ENCODE results near the gene PCBD1. TPM values are rescaled to one million over a fixed set of nuclear protein-coding genes. Genes with fewer than 3 reads are reported as not detected.
A peak's percentile ranks its signal among the peaks of the same experiment; 100 is the strongest.

Gene PCBD1
- total and polyA plus RNA-seq, 7 experiments from 2014 or later = 4.5 to 29.8 (median 7.8) TPM

DNA sequence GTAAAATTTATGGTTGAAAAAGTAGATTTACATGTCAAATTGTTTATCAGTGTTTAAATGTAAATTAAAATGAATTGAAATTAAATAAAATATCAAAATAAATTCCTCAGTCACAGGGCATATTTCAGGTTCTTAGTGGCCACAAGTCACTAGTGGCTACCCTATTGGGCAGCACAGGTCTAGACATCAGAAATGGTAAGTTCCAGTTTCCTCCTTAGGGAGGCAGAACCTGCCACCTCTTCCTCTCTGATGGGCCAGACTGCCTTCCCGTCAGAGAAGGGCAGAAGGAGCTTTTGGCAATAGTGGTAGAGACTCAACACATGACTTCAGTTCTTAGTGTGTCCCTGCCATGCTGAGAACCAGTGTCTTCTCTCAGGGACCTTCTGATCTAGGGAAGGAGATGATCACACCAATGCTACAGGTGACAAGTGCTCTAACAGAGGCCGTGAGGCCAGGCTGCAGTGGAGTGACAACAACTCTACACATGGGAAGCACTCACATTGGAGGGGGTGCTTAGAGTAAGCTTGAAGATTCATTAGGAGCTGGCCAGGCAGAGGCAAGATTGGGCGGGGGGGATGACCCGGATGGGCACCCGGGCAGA, 14.4 kb upstream of the PCBD1 start:
- intact Hi-C loops (cut with micrococcal nuclease) = loop anchor here in 1 of 2 donors (10.0 kb wide), 1 partner anchor 382 kb away; no protein-coding TSS in a partner anchor
- Mint-ChIP-seq H3K9me3 (no peaks in the 10 kb centered on the region), H3K27me3 (peaks cover 0 to 8% (median 0%) of the 10 kb centered on the region in 5 donors), H3K36me3 (no peaks in the 10 kb centered on the region), H3K4me1 (no peaks in the 10 kb centered on the region), H3K27ac (no peak overlapping the region), H3K4me3 (no peak overlapping the region)
- no peak for ATAC-seq
- ChIA-PET CTCF (interaction anchor here (0.9 kb wide), 1 partner anchor 68 kb away, joined by 3 read pairs; no protein-coding TSS in a partner anchor), POLR2A (no interaction called here)
- Histone ChIP-seq H3K36me3 (ENCODE audit: control insufficient read depth in 2 of 3, insufficient read depth in 3 of 3, low read length in 3 of 3) (no peaks in the 10 kb centered on the region), H3K27ac (ENCODE audit: low read depth, low read length) (no peak overlapping the region), H3K27me3 (ENCODE audit: control insufficient read depth in 2 of 2, insufficient read depth in 2 of 2, low read length in 2 of 2) (no peaks in the 10 kb centered on the region), H3K4me3 (ENCODE audit: low read length) (no peak overlapping the region), H3K4me1 (ENCODE audit: control insufficient read depth in 2 of 2, insufficient read depth in 2 of 2, low read length in 2 of 2) (no peaks in the 10 kb centered on the region), H3K9me3 (ENCODE audit: control insufficient read depth in 2 of 3, low read length in 3 of 3) (no peaks in the 10 kb centered on the region)
- DNase-seq = no peak

DNA sequence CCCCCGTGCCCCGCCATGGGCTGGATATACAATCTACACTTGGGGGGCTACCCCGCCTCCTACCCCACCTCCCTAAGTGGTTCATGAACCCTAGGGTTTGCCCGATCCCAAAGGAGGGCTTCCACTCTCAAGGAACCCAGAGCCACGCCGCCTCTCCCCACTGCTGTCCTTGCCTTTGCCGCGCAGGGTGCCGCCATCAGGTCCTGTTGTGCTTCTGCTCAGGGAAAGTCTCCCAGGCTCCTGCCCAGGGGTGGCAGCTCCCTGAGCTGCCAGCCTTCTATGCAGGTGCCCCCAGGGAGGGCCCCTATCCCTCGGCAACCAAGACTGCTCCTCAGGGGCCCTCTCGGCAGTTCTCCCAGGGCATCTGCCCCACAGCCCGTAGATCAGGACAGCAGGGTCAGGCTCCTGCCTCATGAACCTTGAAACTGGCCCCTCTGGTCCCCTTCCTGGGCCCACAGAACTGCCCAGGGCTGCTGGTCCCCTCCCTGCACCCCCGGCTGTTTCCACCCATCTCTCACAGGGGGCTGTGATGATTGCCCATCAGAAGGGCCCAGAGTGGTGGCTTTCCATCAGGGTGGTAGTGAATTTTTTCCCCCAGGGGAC, 13.0 kb upstream of the PCBD1 start:
- Mint-ChIP-seq H3K27ac (no peak overlapping the region), H3K27me3 (peaks cover 0 to 8% (median 0%) of the 10 kb centered on the region in 5 donors), H3K4me1 (no peaks in the 10 kb centered on the region), H3K9me3 (no peaks in the 10 kb centered on the region), H3K36me3 (no peaks in the 10 kb centered on the region), H3K4me3 (no peak overlapping the region)
- H3K27me3 ChIP-seq (ENCODE audit: control insufficient read depth in 2 of 2, insufficient read depth in 2 of 2, low read length in 2 of 2) = no peaks in the 10 kb centered on the region
- ATAC-seq (no peak), DNase-seq (no peak)
- H3K9me3 ChIP-seq (ENCODE audit: control insufficient read depth in 2 of 3, low read length in 3 of 3) = no peaks in the 10 kb centered on the region
- intact Hi-C loops (cut with micrococcal nuclease) = loop anchor here in 1 of 2 donors (10.0 kb wide), 1 partner anchor 383 kb away; no protein-coding TSS in a partner anchor
- ChIA-PET CTCF (interaction anchor here (0.6 kb wide), 1 partner anchor 1142 kb away, joined by 3 read pairs; no protein-coding TSS in a partner anchor), POLR2A (no interaction called here)
- no peaks in the 10 kb centered on the region for H3K36me3 ChIP-seq (ENCODE audit: control insufficient read depth in 2 of 3, insufficient read depth in 3 of 3, low read length in 3 of 3)
- H3K4me3 ChIP-seq (ENCODE audit: low read length) = no peak overlapping the region
- no peaks in the 10 kb centered on the region for H3K4me1 ChIP-seq (ENCODE audit: control insufficient read depth in 2 of 2, insufficient read depth in 2 of 2, low read length in 2 of 2)
- H3K27ac ChIP-seq (ENCODE audit: low read depth, low read length) = no peak overlapping the region

GRCh38 chr10:70899096-70899495, 10.7 kb upstream of the PCBD1 start:
- POLR2A ChIA-PET = no interaction called here

DNA sequence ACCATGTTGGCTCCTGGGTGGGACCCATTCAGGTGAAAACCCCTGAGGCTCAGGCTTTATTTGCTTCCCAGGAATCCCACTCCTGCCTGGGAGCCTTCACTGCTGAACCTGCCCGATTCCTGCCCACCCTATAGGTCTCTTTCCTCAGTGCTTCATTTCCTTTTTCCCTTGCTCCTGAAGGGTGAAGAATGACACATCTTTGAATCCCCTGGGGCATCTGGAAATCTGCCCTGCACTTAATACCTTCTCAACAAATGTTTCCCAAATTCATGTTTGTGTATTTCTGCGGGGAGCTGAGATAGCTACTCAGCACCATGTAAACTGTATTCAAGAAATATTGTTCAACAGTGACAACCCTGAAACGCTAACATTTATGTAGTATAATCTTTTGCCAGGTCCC, 10.3 kb upstream of the PCBD1 start:
- peak overlapping the region in 1 of 9 donors; percentile 76 for H3K27ac Mint-ChIP-seq
- H3K4me1 ChIP-seq (ENCODE audit: control insufficient read depth in 2 of 2, insufficient read depth in 2 of 2, low read length in 2 of 2) = no peaks in the 10 kb centered on the region
- no peaks in the 10 kb centered on the region for H3K36me3 ChIP-seq (ENCODE audit: control insufficient read depth in 2 of 3, insufficient read depth in 3 of 3, low read length in 3 of 3)
- H3K27me3 ChIP-seq (ENCODE audit: control insufficient read depth in 2 of 2, insufficient read depth in 2 of 2, low read length in 2 of 2) = no peaks in the 10 kb centered on the region
- POLR2A ChIA-PET = no interaction called here
- no peak overlapping the region for H3K4me3 ChIP-seq (ENCODE audit: low read length)
- no peak overlapping the region for H3K27ac ChIP-seq (ENCODE audit: low read depth, low read length)
- no peaks in the 10 kb centered on the region for H3K36me3 Mint-ChIP-seq
- DNase-seq (no peak), ATAC-seq (no peak)
- CTCF ChIA-PET = interaction anchor here (0.7 kb wide), 1 partner anchor 160 kb away, joined by 3 read pairs; no protein-coding TSS in a partner anchor
- H3K9me3 Mint-ChIP-seq = no peaks in the 10 kb centered on the region
- H3K4me3 Mint-ChIP-seq = no peak overlapping the region
- no peaks in the 10 kb centered on the region for H3K9me3 ChIP-seq (ENCODE audit: control insufficient read depth in 2 of 3, low read length in 3 of 3)
- intact Hi-C loops (cut with micrococcal nuclease) = no loop called here
- H3K4me1 Mint-ChIP-seq = peaks cover 0 to 3% (median 0%) of the 10 kb centered on the region in 7 donors
- peaks cover 0 to 4% (median 0%) of the 10 kb centered on the region in 5 donors for H3K27me3 Mint-ChIP-seq

More at GRCh38 chr10:70899096-70899495, 10.7 kb upstream of the PCBD1 start:
- intact Hi-C loops (cut with micrococcal nuclease) = no loop called here
- Mint-ChIP-seq H3K36me3 (no peaks in the 10 kb centered on the region), H3K27ac (peak overlapping the region in 1 of 9 donors; percentile 76), H3K27me3 (peaks cover 0 to 4% (median 0%) of the 10 kb centered on the region in 5 donors), H3K4me3 (no peak overlapping the region), H3K9me3 (no peaks in the 10 kb centered on the region), H3K4me1 (peaks cover 0 to 3% (median 0%) of the 10 kb centered on the region in 7 donors)
- Histone ChIP-seq H3K27ac (ENCODE audit: low read depth, low read length) (no peak overlapping the region), H3K36me3 (ENCODE audit: control insufficient read depth in 2 of 3, insufficient read depth in 3 of 3, low read length in 3 of 3) (no peaks in the 10 kb centered on the region), H3K9me3 (ENCODE audit: control insufficient read depth in 2 of 3, low read length in 3 of 3) (no peaks in the 10 kb centered on the region), H3K4me3 (ENCODE audit: low read length) (no peak overlapping the region), H3K27me3 (ENCODE audit: control insufficient read depth in 2 of 2, insufficient read depth in 2 of 2, low read length in 2 of 2) (no peaks in the 10 kb centered on the region), H3K4me1 (ENCODE audit: control insufficient read depth in 2 of 2, insufficient read depth in 2 of 2, low read length in 2 of 2) (no peaks in the 10 kb centered on the region)
- no peak for DNase-seq
- CTCF ChIA-PET = interaction anchor here (0.7 kb wide), 1 partner anchor 160 kb away, joined by 3 read pairs; no protein-coding TSS in a partner anchor
- no peak for ATAC-seq

DNA sequence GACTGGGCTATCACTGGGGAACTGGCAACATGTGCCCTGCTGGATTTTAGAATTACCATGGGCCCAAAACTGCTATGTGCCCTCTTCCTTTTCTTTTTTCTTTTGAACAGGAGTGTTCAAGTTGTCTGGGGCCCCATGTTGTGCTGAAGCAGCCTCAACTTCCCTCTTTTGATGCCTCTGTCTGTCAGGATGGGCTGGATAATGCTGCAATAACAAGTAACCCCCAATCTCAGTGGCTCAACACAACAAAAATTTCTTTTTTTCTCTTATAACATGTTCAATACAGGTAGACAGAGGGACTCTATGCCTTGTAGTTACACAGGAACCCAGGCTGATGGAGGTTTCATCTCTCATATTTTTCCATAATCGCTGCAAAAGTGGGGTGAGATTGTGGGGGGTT, 8.2 kb upstream of the PCBD1 start:
- no peak for DNase-seq
- Mint-ChIP-seq H3K9me3 (no peaks in the 10 kb centered on the region), H3K4me3 (no peak overlapping the region), H3K4me1 (peaks cover 0 to 6% (median 4%) of the 10 kb centered on the region in 7 donors), H3K36me3 (no peaks in the 10 kb centered on the region), H3K27me3 (no peaks in the 10 kb centered on the region), H3K27ac (no peak overlapping the region)
- CTCF ChIA-PET = no interaction called here
- H3K4me3 ChIP-seq (ENCODE audit: low read length) = no peak overlapping the region
- H3K27me3 ChIP-seq (ENCODE audit: control insufficient read depth in 2 of 2, insufficient read depth in 2 of 2, low read length in 2 of 2) = no peaks in the 10 kb centered on the region
- no peaks in the 10 kb centered on the region for H3K4me1 ChIP-seq (ENCODE audit: control insufficient read depth in 2 of 2, insufficient read depth in 2 of 2, low read length in 2 of 2)
- H3K27ac ChIP-seq (ENCODE audit: low read depth, low read length) = no peak overlapping the region
- H3K36me3 ChIP-seq (ENCODE audit: control insufficient read depth in 2 of 3, insufficient read depth in 3 of 3, low read length in 3 of 3) = no peaks in the 10 kb centered on the region
- ATAC-seq = no peak
- intact Hi-C loops (cut with micrococcal nuclease) = no loop called here
- POLR2A ChIA-PET = no interaction called here
- no peaks in the 10 kb centered on the region for H3K9me3 ChIP-seq (ENCODE audit: control insufficient read depth in 2 of 3, low read length in 3 of 3)

DNA sequence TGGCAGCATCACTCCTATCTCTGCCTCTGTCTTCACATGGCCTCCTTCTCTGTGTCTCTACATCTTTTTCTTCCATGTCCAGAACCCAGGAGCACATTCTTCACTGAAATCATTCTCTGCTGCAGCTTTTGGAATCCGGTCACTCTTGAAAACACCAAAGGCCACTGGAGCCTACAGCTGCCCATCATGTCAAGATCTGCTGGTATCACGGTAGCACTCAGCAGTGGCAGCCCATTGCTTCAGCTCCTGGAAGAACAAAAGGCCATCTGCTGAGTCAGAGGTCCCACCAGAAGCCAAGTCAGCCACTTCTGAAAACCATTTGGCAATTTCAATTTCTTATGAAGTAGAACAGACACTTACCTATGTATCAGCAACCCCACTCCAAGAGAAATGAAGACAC, 6.1 kb upstream of the PCBD1 start:
- H3K4me3 Mint-ChIP-seq = no peak overlapping the region
- peak overlapping the region in 1 of 9 donors; percentile 62 for H3K27ac Mint-ChIP-seq
- POLR2A ChIA-PET = no interaction called here
- Histone ChIP-seq H3K4me1 (ENCODE audit: control insufficient read depth in 2 of 2, insufficient read depth in 2 of 2, low read length in 2 of 2) (no peaks in the 10 kb centered on the region), H3K4me3 (ENCODE audit: low read length) (no peak overlapping the region), H3K27ac (ENCODE audit: low read depth, low read length) (no peak overlapping the region), H3K27me3 (ENCODE audit: control insufficient read depth in 2 of 2, insufficient read depth in 2 of 2, low read length in 2 of 2) (no peaks in the 10 kb centered on the region), H3K9me3 (ENCODE audit: control insufficient read depth in 2 of 3, low read length in 3 of 3) (no peaks in the 10 kb centered on the region), H3K36me3 (ENCODE audit: control insufficient read depth in 2 of 3, insufficient read depth in 3 of 3, low read length in 3 of 3) (no peaks in the 10 kb centered on the region)
- intact Hi-C loops (cut with micrococcal nuclease) = no loop called here
- H3K4me1 Mint-ChIP-seq = peaks cover 0 to 8% (median 4%) of the 10 kb centered on the region in 7 donors
- ATAC-seq (no peak), DNase-seq (no peak)
- CTCF ChIA-PET = no interaction called here
- H3K9me3 Mint-ChIP-seq = no peaks in the 10 kb centered on the region
- H3K27me3 Mint-ChIP-seq = no peaks in the 10 kb centered on the region
- H3K36me3 Mint-ChIP-seq = no peaks in the 10 kb centered on the region

Data from naive thymus-derived CD4-positive, alpha-beta T cell (primary cell).